HCT116 (cell line): Measurements from ENCODE around the gene CAMK2D. TPM values are rescaled to one million over a fixed set of nuclear protein-coding genes. Genes with fewer than 3 reads are reported as not detected.

ENCODE experiments used
- FOSL1 ChIP-seq: IDR thresholded peaks from 2 replicates; pipeline ENCODE4 v1.6.1; 2012; ENCODE audit warnings: low read depth
- POLR2A ChIP-seq: IDR thresholded peaks from 2 replicates; pipeline ENCODE4 v1.7.0; 2011; ENCODE audit warnings: borderline replicate concordance; ENCODE audit not compliant: insufficient read depth, insufficient read length; ENCODE audit errors: extremely low read depth
- RAD21 ChIP-seq: IDR thresholded peaks from 2 replicates; pipeline ENCODE4 v1.6.1; 2012; ENCODE audit warnings: low read depth, mild to moderate bottlenecking
- SP1 ChIP-seq: IDR thresholded peaks from 2 replicates; pipeline ENCODE4 v1.6.1; 2012; ENCODE audit warnings: low read depth
- SRF ChIP-seq: IDR thresholded peaks from 2 replicates; pipeline ENCODE4 v1.6.1; 2012; ENCODE audit warnings: low read depth
- ZFX ChIP-seq: fragments of 450-650 bp; IDR thresholded peaks from 2 replicates; pipeline ENCODE4 v1.6.1; 2017
- ZNF274 ChIP-seq: fragments of 200-500 bp; sonication (Bioruptor generic); IDR thresholded peaks from 2 replicates; pipeline ENCODE4 v1.6.1; 2014; ENCODE audit warnings: mild to moderate bottlenecking, low read depth, low read length, inconsistent platforms
- total RNA-seq: library from RNA; stranded (reverse); gene quantifications from one replicate; pipeline ENCODE4 v1.2.1, GENCODE V29; 2021; ENCODE audit not compliant: unreplicated experiment
- TF ChIP-seq, protein P1 (sequence below), 3 experiments: fragments of 200-600 bp in 1 of 3; sonication (generic) in 1 of 3; IDR thresholded peaks in 2 of 3; conservative IDR thresholded peaks in 1 of 3; 2 replicates each; pipeline ENCODE4 v1.5.1; 2012 to 2017; ENCODE audit warnings: low read depth in 2 of 3, low read length in 2 of 3, antibody characterized with exemption in 1 of 3, borderline replicate concordance in 1 of 3, control low read depth in 1 of 3, mild to moderate bottlenecking in 1 of 3, mixed read lengths in 1 of 3, mixed run types in 1 of 3, moderate library complexity in 1 of 3; ENCODE audit not compliant: insufficient read depth in 1 of 3
- TF ChIP-seq, protein P2 (sequence below): IDR thresholded peaks from 2 replicates; pipeline ENCODE4 v1.6.1; 2012; ENCODE audit warnings: low read depth
- TF ChIP-seq, protein P3 (sequence below): IDR thresholded peaks from 2 replicates; pipeline ENCODE4 v1.6.1; 2011; ENCODE audit warnings: mild to moderate bottlenecking, low read length, moderate library complexity; ENCODE audit not compliant: insufficient replicate concordance; ENCODE audit errors: extremely low read depth
- TF ChIP-seq, protein P4 (sequence below): IDR thresholded peaks from 2 replicates; pipeline ENCODE4 v1.6.1; 2012

Gene CAMK2D
- total RNA-seq, 1 experiment from 2014 or later = 67.0 TPM

DNA sequence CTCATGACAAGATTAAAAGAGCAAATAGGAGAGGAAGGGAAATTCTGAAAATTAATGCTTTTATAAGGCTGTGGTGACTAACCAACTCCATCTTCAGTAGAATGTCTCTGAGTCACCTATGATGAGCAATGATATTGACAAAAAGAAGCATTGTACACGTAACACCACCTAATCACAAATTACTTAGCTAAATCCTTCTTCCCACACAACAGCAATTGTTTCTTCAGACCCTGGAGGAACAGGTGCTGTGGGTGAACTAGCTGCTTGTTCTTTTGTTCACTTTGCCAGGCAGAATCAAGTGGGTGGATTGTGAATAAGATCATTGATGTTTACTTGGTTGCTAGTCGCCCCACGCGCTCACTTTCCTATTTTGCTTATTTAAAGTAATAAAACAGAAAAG lies 315.5 kb downstream of the CAMK2D start (continued):
- TF ChIP-seq, protein P1, sequence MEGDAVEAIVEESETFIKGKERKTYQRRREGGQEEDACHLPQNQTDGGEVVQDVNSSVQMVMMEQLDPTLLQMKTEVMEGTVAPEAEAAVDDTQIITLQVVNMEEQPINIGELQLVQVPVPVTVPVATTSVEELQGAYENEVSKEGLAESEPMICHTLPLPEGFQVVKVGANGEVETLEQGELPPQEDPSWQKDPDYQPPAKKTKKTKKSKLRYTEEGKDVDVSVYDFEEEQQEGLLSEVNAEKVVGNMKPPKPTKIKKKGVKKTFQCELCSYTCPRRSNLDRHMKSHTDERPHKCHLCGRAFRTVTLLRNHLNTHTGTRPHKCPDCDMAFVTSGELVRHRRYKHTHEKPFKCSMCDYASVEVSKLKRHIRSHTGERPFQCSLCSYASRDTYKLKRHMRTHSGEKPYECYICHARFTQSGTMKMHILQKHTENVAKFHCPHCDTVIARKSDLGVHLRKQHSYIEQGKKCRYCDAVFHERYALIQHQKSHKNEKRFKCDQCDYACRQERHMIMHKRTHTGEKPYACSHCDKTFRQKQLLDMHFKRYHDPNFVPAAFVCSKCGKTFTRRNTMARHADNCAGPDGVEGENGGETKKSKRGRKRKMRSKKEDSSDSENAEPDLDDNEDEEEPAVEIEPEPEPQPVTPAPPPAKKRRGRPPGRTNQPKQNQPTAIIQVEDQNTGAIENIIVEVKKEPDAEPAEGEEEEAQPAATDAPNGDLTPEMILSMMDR (IDR thresholded peaks at IDR 0.05 in 2 of 3, conservative IDR thresholded peaks at IDR 0.05 in 1 of 3; ENCODE audit: borderline replicate concordance in 1 of 3, insufficient read depth in 1 of 3, low read depth in 2 of 3, low read length in 2 of 3) = no peak
- TF ChIP-seq, protein P2, sequence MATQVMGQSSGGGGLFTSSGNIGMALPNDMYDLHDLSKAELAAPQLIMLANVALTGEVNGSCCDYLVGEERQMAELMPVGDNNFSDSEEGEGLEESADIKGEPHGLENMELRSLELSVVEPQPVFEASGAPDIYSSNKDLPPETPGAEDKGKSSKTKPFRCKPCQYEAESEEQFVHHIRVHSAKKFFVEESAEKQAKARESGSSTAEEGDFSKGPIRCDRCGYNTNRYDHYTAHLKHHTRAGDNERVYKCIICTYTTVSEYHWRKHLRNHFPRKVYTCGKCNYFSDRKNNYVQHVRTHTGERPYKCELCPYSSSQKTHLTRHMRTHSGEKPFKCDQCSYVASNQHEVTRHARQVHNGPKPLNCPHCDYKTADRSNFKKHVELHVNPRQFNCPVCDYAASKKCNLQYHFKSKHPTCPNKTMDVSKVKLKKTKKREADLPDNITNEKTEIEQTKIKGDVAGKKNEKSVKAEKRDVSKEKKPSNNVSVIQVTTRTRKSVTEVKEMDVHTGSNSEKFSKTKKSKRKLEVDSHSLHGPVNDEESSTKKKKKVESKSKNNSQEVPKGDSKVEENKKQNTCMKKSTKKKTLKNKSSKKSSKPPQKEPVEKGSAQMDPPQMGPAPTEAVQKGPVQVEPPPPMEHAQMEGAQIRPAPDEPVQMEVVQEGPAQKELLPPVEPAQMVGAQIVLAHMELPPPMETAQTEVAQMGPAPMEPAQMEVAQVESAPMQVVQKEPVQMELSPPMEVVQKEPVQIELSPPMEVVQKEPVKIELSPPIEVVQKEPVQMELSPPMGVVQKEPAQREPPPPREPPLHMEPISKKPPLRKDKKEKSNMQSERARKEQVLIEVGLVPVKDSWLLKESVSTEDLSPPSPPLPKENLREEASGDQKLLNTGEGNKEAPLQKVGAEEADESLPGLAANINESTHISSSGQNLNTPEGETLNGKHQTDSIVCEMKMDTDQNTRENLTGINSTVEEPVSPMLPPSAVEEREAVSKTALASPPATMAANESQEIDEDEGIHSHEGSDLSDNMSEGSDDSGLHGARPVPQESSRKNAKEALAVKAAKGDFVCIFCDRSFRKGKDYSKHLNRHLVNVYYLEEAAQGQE = no peak
- TF ChIP-seq SRF (peak; percentile 79), POLR2A (no peak), ZFX (no peak), ZNF274 (no peak), FOSL1 (peak; percentile 99), RAD21 (peak; percentile 38; the same call in 1 of the 2 replicates), SP1 (peak; percentile 98)
- TF ChIP-seq, protein P3, sequence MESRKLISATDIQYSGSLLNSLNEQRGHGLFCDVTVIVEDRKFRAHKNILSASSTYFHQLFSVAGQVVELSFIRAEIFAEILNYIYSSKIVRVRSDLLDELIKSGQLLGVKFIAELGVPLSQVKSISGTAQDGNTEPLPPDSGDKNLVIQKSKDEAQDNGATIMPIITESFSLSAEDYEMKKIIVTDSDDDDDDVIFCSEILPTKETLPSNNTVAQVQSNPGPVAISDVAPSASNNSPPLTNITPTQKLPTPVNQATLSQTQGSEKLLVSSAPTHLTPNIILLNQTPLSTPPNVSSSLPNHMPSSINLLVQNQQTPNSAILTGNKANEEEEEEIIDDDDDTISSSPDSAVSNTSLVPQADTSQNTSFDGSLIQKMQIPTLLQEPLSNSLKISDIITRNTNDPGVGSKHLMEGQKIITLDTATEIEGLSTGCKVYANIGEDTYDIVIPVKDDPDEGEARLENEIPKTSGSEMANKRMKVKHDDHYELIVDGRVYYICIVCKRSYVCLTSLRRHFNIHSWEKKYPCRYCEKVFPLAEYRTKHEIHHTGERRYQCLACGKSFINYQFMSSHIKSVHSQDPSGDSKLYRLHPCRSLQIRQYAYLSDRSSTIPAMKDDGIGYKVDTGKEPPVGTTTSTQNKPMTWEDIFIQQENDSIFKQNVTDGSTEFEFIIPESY = peak; percentile 25
- TF ChIP-seq, protein P4, sequence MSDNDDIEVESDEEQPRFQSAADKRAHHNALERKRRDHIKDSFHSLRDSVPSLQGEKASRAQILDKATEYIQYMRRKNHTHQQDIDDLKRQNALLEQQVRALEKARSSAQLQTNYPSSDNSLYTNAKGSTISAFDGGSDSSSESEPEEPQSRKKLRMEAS = peak; percentile 77
